IPS DF 6.9 (cell line): ENCODE measurements around the gene TOMM22.

Experiments
- DNase-seq: peaks from one replicate; pipeline ENCODE4 v3.0.0-alpha.2; 2013; ENCODE audit warnings: low read depth, low spot score
- H3K27ac ChIP-seq: one replicate; pipeline ENCODE4 v1.5.1; 2013; ENCODE audit warnings: low read length, control low read depth
- H3K27me3 ChIP-seq: 2 replicates; pipeline ENCODE4 v1.6.1; 2013; ENCODE audit warnings: mild to moderate bottlenecking, low read length; ENCODE audit not compliant: control insufficient read depth, insufficient read depth
- H3K36me3 ChIP-seq: 2 replicates; pipeline ENCODE4 v1.6.1; 2013; ENCODE audit warnings: low read length; ENCODE audit not compliant: control insufficient read depth, insufficient read depth
- H3K4me1 ChIP-seq: 2 replicates; pipeline ENCODE4 v1.6.1; 2013; ENCODE audit warnings: low read length; ENCODE audit not compliant: control insufficient read depth, insufficient read depth
- H3K4me3 ChIP-seq: 2 replicates; pipeline ENCODE4 v1.5.1; 2013; ENCODE audit warnings: mild to moderate bottlenecking, low read length
- H3K9me3 ChIP-seq: 2 replicates; pipeline ENCODE4 v1.6.1; 2013; ENCODE audit warnings: low read length, inconsistent platforms; ENCODE audit not compliant: control insufficient read depth, insufficient read depth
- WGBS: extraction: QIAGEN DNeasy Blood & Tissue Kit; methylation state at CpG from one replicate; pipeline ENCODE4 v1.1.7; 2013; ENCODE audit warnings: mixed read lengths, missing lambda C conversion rate; ENCODE audit not compliant: insufficient read length, insufficient coverage; 5-methylcytosine and 5-hydroxymethylcytosine counted together

Gene TOMM22

GRCh38 chr22:38705235-38706100 is 23.7 kb downstream of the TOMM22 start, which contains the start of gene GTPBP1:
Gene GTPBP1, plus strand, starts transcription at chr22:38705944. Its CDS starts 12 bp downstream, at chr22:38705956.
- Histone ChIP-seq H3K9me3 (no peaks in the 10 kb centered on the region), H3K27me3 (no peaks in the 10 kb centered on the region), H3K36me3 (no peaks in the 10 kb centered on the region), H3K4me1 (peaks cover 2% of the 10 kb centered on the region; the same call in 1 of the 2 replicates), H3K4me3 (peak within 1 kb of the TSS; percentile 98), H3K27ac (no peak within 1 kb of the TSS)
- WGBS, result no CpG with 5 or more reads among the region's 55 CpGs
- peak; percentile 100 for DNase-seq

DNA sequence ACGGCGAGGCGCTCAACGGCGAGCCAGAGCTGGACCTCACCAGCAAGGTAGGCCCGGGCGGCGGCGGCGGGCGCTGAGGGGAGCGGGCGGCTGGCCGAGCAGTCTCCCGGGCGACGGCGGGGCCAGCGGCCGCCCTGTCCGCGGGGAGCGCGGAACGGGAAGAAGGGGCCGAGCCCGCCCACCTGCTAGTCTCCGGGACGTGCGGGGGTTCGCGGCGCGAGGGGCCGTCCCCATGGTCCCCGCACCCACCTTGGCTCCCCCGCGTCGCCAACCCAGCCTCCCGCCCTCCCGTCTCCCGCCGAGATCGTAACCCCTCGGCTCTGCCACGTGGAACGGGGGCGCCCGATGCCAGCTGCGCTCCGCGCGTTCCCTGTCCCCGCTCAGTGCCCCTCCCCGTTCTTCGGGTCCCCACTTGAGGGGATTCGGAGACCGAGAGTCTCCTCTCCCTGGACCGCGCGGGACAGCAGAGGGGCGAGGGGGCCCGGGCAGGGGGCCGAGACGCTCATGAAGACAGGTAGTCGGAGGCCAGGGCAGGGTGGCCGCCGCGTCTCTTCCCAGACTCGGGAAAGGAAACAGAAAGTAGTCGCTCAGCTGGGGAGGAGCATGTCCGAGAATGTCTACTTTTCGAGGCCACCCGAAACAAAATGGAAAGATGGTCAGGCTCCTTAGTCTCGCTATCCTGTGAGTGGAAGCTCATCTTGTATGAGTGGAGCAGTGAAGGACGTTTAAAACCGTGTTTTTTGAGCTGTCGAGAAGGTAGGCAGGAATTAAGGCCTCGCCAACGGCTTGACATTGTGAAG is 24.5 kb downstream of the TOMM22 start:
- H3K27me3 ChIP-seq, result no peaks in the 10 kb centered on the region
- no peaks in the 10 kb centered on the region for H3K36me3 ChIP-seq
- DNase-seq, result no peak
- H3K4me3 ChIP-seq, result peak overlapping the region; percentile 98
- peaks cover 2% of the 10 kb centered on the region; the same call in 1 of the 2 replicates for H3K4me1 ChIP-seq
- no CpG with 5 or more reads among the region's 80 CpGs for WGBS
- no peak overlapping the region for H3K27ac ChIP-seq
- no peaks in the 10 kb centered on the region for H3K9me3 ChIP-seq

DNA sequence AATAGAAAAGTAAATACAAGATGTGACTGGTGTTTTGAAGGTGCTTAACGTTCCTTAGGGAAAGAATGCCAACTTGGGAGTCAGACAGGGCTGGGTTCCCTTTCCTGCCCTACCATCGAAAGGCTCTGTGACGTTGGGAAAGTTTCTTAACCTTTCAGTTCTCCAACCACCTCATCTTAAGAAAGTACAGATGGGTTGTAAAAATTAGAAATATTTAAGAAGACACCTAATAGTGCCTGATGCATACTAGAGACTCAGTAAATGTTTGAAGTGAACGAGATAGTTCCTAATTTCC is 25.1 kb downstream of the TOMM22 start:
- no peaks in the 10 kb centered on the region for H3K27me3 ChIP-seq
- no peaks in the 10 kb centered on the region for H3K4me1 ChIP-seq
- DNase-seq, result no peak
- H3K9me3 ChIP-seq, result no peaks in the 10 kb centered on the region
- no CpG with 5 or more reads among the region's 4 CpGs for WGBS
- no peaks in the 10 kb centered on the region for H3K36me3 ChIP-seq
- H3K27ac ChIP-seq, result no peak overlapping the region
- peak overlapping the region; percentile 98; the same call in 1 of the 2 replicates for H3K4me3 ChIP-seq

- no peak overlapping the region for H3K4me3 ChIP-seq
- H3K36me3 ChIP-seq, result no peaks in the 10 kb centered on the region
- DNase-seq, result no peak
- no peaks in the 10 kb centered on the region for H3K9me3 ChIP-seq
- H3K27ac ChIP-seq, result no peak overlapping the region
- H3K4me1 ChIP-seq, result no peaks in the 10 kb centered on the region; the same call in 1 of the 2 replicates
- no CpG with 5 or more reads among the region's 2 CpGs for WGBS
- no peaks in the 10 kb centered on the region for H3K27me3 ChIP-seq
These were observed 25.6 kb downstream of the TOMM22 start for GRCh38 chr22:38707346-38707745.

DNA sequence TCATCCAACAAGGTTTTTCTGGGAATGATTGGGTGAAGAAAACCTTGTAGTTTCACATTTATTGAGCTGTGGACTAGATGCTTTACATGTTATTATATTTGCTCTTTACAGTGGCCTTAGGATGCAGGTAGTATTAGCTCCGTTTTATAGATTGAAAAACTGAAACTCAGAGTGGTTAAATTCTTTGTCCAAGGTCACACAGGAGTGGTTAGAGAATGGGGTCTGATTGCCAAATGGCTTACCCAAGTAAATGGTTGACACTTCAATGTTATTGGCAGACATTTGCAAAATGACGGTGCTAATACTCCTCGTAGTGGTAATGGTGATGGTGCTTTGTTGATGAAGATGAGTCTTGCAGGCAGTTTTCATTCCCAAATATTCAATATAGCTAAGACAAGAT is 26.2 kb downstream of the TOMM22 start:
- Histone ChIP-seq H3K27me3 (no peaks in the 10 kb centered on the region), H3K4me3 (no peak overlapping the region), H3K27ac (no peak overlapping the region), H3K36me3 (no peaks in the 10 kb centered on the region), H3K9me3 (no peaks in the 10 kb centered on the region), H3K4me1 (peaks cover 1% of the 10 kb centered on the region; the same call in 1 of the 2 replicates)
- WGBS, result no CpG with 5 or more reads among the region's 3 CpGs
- DNase-seq, result no peak

DNA sequence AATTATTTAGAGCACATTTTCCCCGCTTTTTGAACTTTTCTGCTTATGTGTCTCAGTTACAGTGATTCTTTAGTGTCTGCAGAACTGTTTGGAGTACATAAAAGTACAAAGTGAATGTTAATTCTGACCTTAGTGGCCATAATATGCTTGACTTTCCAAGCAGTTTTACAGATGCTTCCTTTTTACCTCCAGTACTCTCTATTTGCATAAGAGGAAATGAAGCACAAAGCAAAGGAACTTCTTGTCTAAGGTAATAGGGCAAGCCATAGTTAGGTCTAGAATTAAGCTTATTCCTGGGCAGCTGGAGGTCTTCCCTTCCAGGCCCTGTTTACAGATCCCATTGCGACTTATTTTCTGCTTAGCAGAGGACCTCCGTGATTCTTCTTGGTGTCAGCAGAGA is 27.5 kb downstream of the TOMM22 start:
- WGBS, result no CpG with 5 or more reads among the region's 3 CpGs
- H3K9me3 ChIP-seq, result no peaks in the 10 kb centered on the region
- DNase-seq, result no peak
- peaks cover 1% of the 10 kb centered on the region; the same call in 1 of the 2 replicates for H3K4me1 ChIP-seq
- no peaks in the 10 kb centered on the region for H3K27me3 ChIP-seq
- no peak overlapping the region for H3K27ac ChIP-seq
- H3K4me3 ChIP-seq, result no peak overlapping the region
- H3K36me3 ChIP-seq, result no peaks in the 10 kb centered on the region

DNA sequence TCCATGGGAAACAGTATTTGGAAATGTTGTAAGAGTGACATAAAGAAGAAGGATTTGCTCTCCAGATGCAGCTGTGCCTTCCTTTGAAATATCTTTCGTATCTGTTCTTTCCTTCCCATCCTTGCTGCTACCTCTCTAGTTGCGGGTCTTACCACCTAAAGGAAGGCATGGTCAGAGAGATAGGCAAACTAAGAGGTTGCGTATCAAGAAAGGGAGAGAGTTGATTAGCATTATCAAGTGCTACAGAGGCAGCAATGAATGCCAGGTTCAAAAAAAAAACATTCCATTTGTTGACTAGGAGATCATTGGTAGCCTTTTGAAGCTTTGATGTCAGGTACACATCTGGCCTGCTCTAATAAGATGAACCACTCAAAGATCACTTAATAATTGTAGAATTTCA is 28.6 kb downstream of the TOMM22 start:
- Histone ChIP-seq H3K36me3 (no peaks in the 10 kb centered on the region), H3K9me3 (no peaks in the 10 kb centered on the region), H3K4me3 (no peak overlapping the region), H3K4me1 (peaks cover 1% of the 10 kb centered on the region; the same call in 1 of the 2 replicates), H3K27me3 (no peaks in the 10 kb centered on the region), H3K27ac (no peak overlapping the region)
- DNase-seq, result no peak
- WGBS, result no CpG with 5 or more reads among the region's 3 CpGs

DNA sequence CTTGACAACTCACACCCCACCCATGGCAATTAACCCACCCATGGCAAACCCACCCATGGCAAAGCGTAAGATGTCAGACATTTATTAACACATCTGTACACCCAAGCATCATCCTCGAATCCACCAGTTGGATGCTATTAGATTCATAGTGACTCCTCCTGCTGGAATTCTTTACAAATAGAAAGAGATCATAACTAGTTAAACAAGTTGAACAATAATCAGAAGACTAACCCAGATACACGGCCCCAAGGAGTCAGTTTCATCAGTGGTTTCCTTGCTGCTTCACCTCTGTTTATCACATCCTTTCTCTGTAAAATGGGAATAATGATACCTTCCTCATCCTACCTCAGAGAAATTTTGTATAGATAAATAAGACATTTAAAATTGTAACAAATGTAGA is 29.1 kb downstream of the TOMM22 start:
- H3K36me3 ChIP-seq, result peaks cover under 1% of the 10 kb centered on the region; the same call in 1 of the 2 replicates
- DNase-seq, result no peak
- no CpG with 5 or more reads among the region's 3 CpGs for WGBS
- no peak overlapping the region for H3K4me3 ChIP-seq
- H3K9me3 ChIP-seq, result no peaks in the 10 kb centered on the region
- no peaks in the 10 kb centered on the region for H3K27me3 ChIP-seq
- H3K27ac ChIP-seq, result no peak overlapping the region
- peaks cover 1% of the 10 kb centered on the region; the same call in 1 of the 2 replicates for H3K4me1 ChIP-seq

DNA sequence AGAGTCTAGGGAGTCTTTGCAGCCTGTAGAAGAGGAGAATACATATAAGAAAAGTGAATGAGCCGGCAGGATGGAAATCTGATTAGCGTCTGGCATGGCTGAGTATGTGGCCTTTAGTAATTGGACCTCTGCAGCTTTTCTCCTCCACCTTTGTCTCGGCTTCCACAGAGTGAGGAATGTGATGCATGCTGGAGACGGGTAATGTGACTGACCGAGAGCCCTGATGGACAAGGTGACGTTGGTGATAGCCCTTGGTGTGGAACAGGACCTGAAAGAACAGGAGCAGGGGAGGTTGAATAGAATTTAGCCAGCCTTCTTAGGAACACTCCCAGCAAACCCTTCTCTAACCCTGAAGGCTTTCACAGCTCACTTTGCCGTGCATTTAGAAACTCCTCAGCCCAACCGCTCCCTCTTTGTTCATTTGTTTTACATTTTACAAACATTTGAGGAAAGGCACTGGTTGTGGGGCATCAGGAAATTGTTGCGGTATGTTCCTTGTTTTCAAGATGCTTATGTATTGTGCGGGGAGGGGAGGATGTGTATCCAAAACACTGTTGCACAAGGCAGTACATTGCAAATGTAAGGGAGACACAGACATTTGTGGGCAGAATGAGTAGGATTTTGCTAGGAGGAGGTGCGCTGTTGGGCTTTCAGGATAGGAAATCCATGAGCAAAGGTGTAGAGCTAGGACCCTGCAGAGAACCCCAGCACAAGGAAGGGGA is 30.9 kb downstream of the TOMM22 start:
- H3K27ac ChIP-seq, result no peak overlapping the region
- peaks cover 7% of the 10 kb centered on the region for H3K36me3 ChIP-seq

GRCh38 chr22:38713921-38714320 is 32.2 kb downstream of the TOMM22 start:
- DNase-seq, result no peak
- no CpG with 5 or more reads among the region's 8 CpGs for WGBS
- Histone ChIP-seq H3K27me3 (no peaks in the 10 kb centered on the region), H3K9me3 (no peaks in the 10 kb centered on the region), H3K4me3 (no peak overlapping the region), H3K36me3 (peaks cover 7% of the 10 kb centered on the region), H3K4me1 (peaks cover 1% of the 10 kb centered on the region; the same call in 1 of the 2 replicates), H3K27ac (no peak overlapping the region)

More for the DNA sequence above, 30.9 kb downstream of the TOMM22 start:
- no peaks in the 10 kb centered on the region for H3K27me3 ChIP-seq
- H3K4me3 ChIP-seq, result no peak overlapping the region
- peaks cover 1% of the 10 kb centered on the region; the same call in 1 of the 2 replicates for H3K4me1 ChIP-seq
- DNase-seq, result no peak
- no CpG with 5 or more reads among the region's 11 CpGs for WGBS
- no peaks in the 10 kb centered on the region for H3K9me3 ChIP-seq
